H9 (cell line): ENCODE results near the gene ATRN. TPM values are rescaled to one million over a fixed set of nuclear protein-coding genes. Genes with fewer than 3 reads are reported as not detected.

Experiments used
- DNase-seq: peaks from one replicate; pipeline ENCODE4 v3.0.0-alpha.2; 2017
- H2AFZ ChIP-seq: one replicate; pipeline ENCODE4 v1.6.1; 2013; ENCODE audit warnings: mild to moderate bottlenecking, low read length, control low read depth, moderate library complexity
- H2AK5ac ChIP-seq: 2 replicates; pipeline ENCODE4 v1.6.1; 2013; ENCODE audit warnings: low read length, control low read depth, mixed read lengths; ENCODE audit not compliant: insufficient read length
- H2BK120ac ChIP-seq: one replicate; pipeline ENCODE4 v1.6.1; 2013; ENCODE audit warnings: low read depth, mild to moderate bottlenecking, low read length, control low read depth, inconsistent platforms; ENCODE audit not compliant: poor library complexity, severe bottlenecking
- H2BK12ac ChIP-seq: 2 replicates; pipeline ENCODE4 v1.6.1; 2013; ENCODE audit warnings: low read length, control low read depth, mixed read lengths, low read depth; ENCODE audit not compliant: insufficient read length
- H2BK15ac ChIP-seq: 2 replicates; pipeline ENCODE4 v1.6.1; 2013; ENCODE audit warnings: low read depth, low read length, control low read depth
- H2BK20ac ChIP-seq: one replicate; pipeline ENCODE4 v1.6.1; 2013; ENCODE audit warnings: low read depth, mild to moderate bottlenecking, low read length, control low read depth, inconsistent platforms; ENCODE audit not compliant: poor library complexity, severe bottlenecking
- H2BK5ac ChIP-seq: 2 replicates; pipeline ENCODE4 v1.6.1; 2013; ENCODE audit warnings: low read length, control low read depth, mixed read lengths; ENCODE audit not compliant: insufficient read length
- H3K14ac ChIP-seq: 2 replicates; pipeline ENCODE4 v1.6.1; 2013; ENCODE audit warnings: low read length, control low read depth; ENCODE audit not compliant: insufficient read depth
- H3K18ac ChIP-seq: 2 replicates; pipeline ENCODE4 v1.6.1; 2013; ENCODE audit warnings: low read depth, mild to moderate bottlenecking, mixed read lengths, low read length, control low read depth; ENCODE audit not compliant: insufficient read length
- H3K23ac ChIP-seq: 2 replicates; pipeline ENCODE4 v1.6.1; 2013; ENCODE audit warnings: low read length, control low read depth, mixed read lengths, low read depth; ENCODE audit not compliant: insufficient read length
- H3K23me2 ChIP-seq: 2 replicates; pipeline ENCODE4 v1.6.1; 2013; ENCODE audit warnings: low read depth, mild to moderate bottlenecking, mixed read lengths, low read length, control low read depth; ENCODE audit not compliant: insufficient read length, poor library complexity, severe bottlenecking
- H3K27ac ChIP-seq: 2 replicates; pipeline ENCODE4 v1.5.1; 2013; ENCODE audit warnings: low read length, control low read depth, mixed read lengths, low read depth; ENCODE audit not compliant: insufficient read length
- H3K27me3 ChIP-seq: 2 replicates; pipeline ENCODE4 v1.6.1; 2013; ENCODE audit warnings: low read length, control low read depth, inconsistent platforms; ENCODE audit not compliant: insufficient read depth
- H3K4ac ChIP-seq: 2 replicates; pipeline ENCODE4 v1.6.1; 2013; ENCODE audit warnings: low read depth, mild to moderate bottlenecking, control low read depth, inconsistent platforms, low read length, moderate library complexity
- H3K4me1 ChIP-seq: 2 replicates; pipeline ENCODE4 v1.6.1; 2013; ENCODE audit warnings: low read length, control low read depth, inconsistent platforms; ENCODE audit not compliant: insufficient read depth
- H3K4me2 ChIP-seq: 2 replicates; pipeline ENCODE4 v1.6.1; 2013; ENCODE audit warnings: low read length, control low read depth, mixed read lengths; ENCODE audit not compliant: insufficient read length, insufficient read depth
- H3K56ac ChIP-seq: 2 replicates; pipeline ENCODE4 v1.6.1; 2013; ENCODE audit warnings: low read depth, mild to moderate bottlenecking, mixed read lengths, low read length, control low read depth; ENCODE audit not compliant: insufficient read length
- H3K79me1 ChIP-seq: 2 replicates; pipeline ENCODE4 v1.6.1; 2013; ENCODE audit warnings: low read depth, mild to moderate bottlenecking, moderate library complexity, low read length, control low read depth, inconsistent platforms; ENCODE audit not compliant: insufficient read depth, poor library complexity, severe bottlenecking
- H3K79me2 ChIP-seq: 2 replicates; pipeline ENCODE4 v1.6.1; 2013; ENCODE audit warnings: low read length, control low read depth, inconsistent platforms; ENCODE audit not compliant: insufficient read depth
- H3K9ac ChIP-seq: 2 replicates; pipeline ENCODE4 v1.6.1; 2013; ENCODE audit warnings: low read length, control low read depth, mixed read lengths; ENCODE audit not compliant: insufficient read length; ENCODE audit errors: extremely low read depth
- H3K9me3 ChIP-seq: one replicate; pipeline ENCODE4 v1.6.1; 2013; ENCODE audit warnings: low read depth, low read length, inconsistent platforms; ENCODE audit not compliant: control insufficient read depth
- H3T11ph ChIP-seq: one replicate; pipeline ENCODE4 v1.6.1; 2013; ENCODE audit warnings: mild to moderate bottlenecking, low read length, control low read depth, inconsistent platforms
- H4K20me1 ChIP-seq: one replicate; pipeline ENCODE4 v1.6.1; 2013; ENCODE audit not compliant: control insufficient read depth, insufficient read length, insufficient read depth
- H4K5ac ChIP-seq: 2 replicates; pipeline ENCODE4 v1.6.1; 2013; ENCODE audit warnings: low read depth, mild to moderate bottlenecking, mixed read lengths, low read length, control low read depth; ENCODE audit not compliant: insufficient read length
- H4K8ac ChIP-seq: replicated peaks from 2 replicates; pipeline ENCODE4 v1.6.1; 2013; ENCODE audit warnings: low read length, control low read depth, mixed read lengths, low read depth; ENCODE audit not compliant: insufficient read length
- H4K91ac ChIP-seq: 2 replicates; pipeline ENCODE4 v1.6.1; 2013; ENCODE audit warnings: low read depth, mild to moderate bottlenecking, moderate library complexity, mixed read lengths, low read length, control low read depth; ENCODE audit not compliant: insufficient read length
- H3K27ac Mint-ChIP-seq, 3 experiments: 2 replicates in 2 of 3; 3 replicates in 1 of 3; pipeline ENCODE4 v1.8.0; 2020 to 2021; ENCODE audit warnings: mixed read lengths in 3 of 3, mild to moderate bottlenecking in 1 of 3, moderate library complexity in 1 of 3
- H3K27me3 Mint-ChIP-seq: 2 replicates; pipeline ENCODE4 v1.8.0; 2021; ENCODE audit warnings: low read depth, mild to moderate bottlenecking, moderate library complexity, mixed read lengths
- H3K36me3 Mint-ChIP-seq, 3 experiments: 2 replicates in 2 of 3; 3 replicates in 1 of 3; pipeline ENCODE4 v1.8.0; 2020 to 2021; ENCODE audit warnings: low read depth in 3 of 3, mixed read lengths in 3 of 3; ENCODE audit not compliant: insufficient read depth in 1 of 3
- H3K4me1 Mint-ChIP-seq, 2 experiments: 2 replicates each; pipeline ENCODE4 v1.8.0; 2020; ENCODE audit warnings: mixed read lengths in 2 of 2
- H3K4me3 Mint-ChIP-seq, 2 experiments: 2 replicates in 1 of 2; 3 replicates in 1 of 2; pipeline ENCODE4 v1.8.0; 2020 to 2021; ENCODE audit warnings: mild to moderate bottlenecking in 2 of 2, mixed read lengths in 2 of 2, moderate library complexity in 1 of 2
- H3K9me3 Mint-ChIP-seq, 2 experiments: 2 replicates in 1 of 2; 3 replicates in 1 of 2; pipeline ENCODE4 v1.8.0; 2020; ENCODE audit warnings: mild to moderate bottlenecking in 2 of 2, mixed read lengths in 2 of 2, moderate library complexity in 1 of 2
- WGBS: extraction: QIAGEN DNeasy Blood & Tissue Kit; methylation state at CpG from one replicate; pipeline ENCODE4 v1.1.7; 2013; ENCODE audit warnings: missing lambda C conversion rate, low lambda C conversion rate, mixed read lengths; ENCODE audit not compliant: insufficient read length; ENCODE audit errors: extremely low coverage; 5-methylcytosine and 5-hydroxymethylcytosine counted together
- total RNA-seq: library from RNA; stranded (reverse); gene quantifications from 2 replicates; pipeline ENCODE4 v1.2.1, GENCODE V29; 2021
- TF ChIP-seq, protein P1 (sequence below): fragments of 200-600 bp; sonication (generic); conservative IDR thresholded peaks from 3 replicates; pipeline ENCODE4 v1.8.0; 2021; ENCODE audit warnings: antibody characterized with exemption, mild to moderate bottlenecking

ATRN gene
- total RNA-seq, 1 experiment from 2014 or later = 23.1 TPM

- Histone ChIP-seq H3K27ac (no peak overlapping the region), H2AFZ (no peak overlapping the region), H2BK20ac (no peak overlapping the region), H3K23me2 (no peaks in the 10 kb centered on the region), H3K9ac (no peak overlapping the region), H2BK12ac (no peak overlapping the region), H3K56ac (no peak overlapping the region), H4K5ac (no peak overlapping the region), H2BK15ac (no peak overlapping the region), H4K91ac (no peak overlapping the region), H3T11ph (no peak overlapping the region), H3K9me3 (no peaks in the 10 kb centered on the region), H3K23ac (no peak overlapping the region), H2BK120ac (no peak overlapping the region), H3K18ac (no peak overlapping the region), H2AK5ac (no peak overlapping the region), H4K20me1 (no peaks in the 10 kb centered on the region), H3K4me2 (no peak overlapping the region), H4K8ac (no peak overlapping the region), H2BK5ac (no peak overlapping the region), H3K4me1 (no peaks in the 10 kb centered on the region), H3K14ac (no peak overlapping the region), H3K79me2 (no peaks in the 10 kb centered on the region), H3K4ac (no peak overlapping the region), H3K27me3 (no peaks in the 10 kb centered on the region), H3K79me1 (no peaks in the 10 kb centered on the region)
- WGBS = no CpG with 5 or more reads among the region's 12 CpGs
- Mint-ChIP-seq H3K9me3 (no peaks in the 10 kb centered on the region), H3K36me3 (no peaks in the 10 kb centered on the region), H3K4me3 (no peak overlapping the region), H3K4me1 (peaks cover 8 to 10% of the 10 kb centered on the region in 2 experiments), H3K27ac (no peak overlapping the region), H3K27me3 (peaks cover 25% of the 10 kb centered on the region)
- TF ChIP-seq, protein P1, sequence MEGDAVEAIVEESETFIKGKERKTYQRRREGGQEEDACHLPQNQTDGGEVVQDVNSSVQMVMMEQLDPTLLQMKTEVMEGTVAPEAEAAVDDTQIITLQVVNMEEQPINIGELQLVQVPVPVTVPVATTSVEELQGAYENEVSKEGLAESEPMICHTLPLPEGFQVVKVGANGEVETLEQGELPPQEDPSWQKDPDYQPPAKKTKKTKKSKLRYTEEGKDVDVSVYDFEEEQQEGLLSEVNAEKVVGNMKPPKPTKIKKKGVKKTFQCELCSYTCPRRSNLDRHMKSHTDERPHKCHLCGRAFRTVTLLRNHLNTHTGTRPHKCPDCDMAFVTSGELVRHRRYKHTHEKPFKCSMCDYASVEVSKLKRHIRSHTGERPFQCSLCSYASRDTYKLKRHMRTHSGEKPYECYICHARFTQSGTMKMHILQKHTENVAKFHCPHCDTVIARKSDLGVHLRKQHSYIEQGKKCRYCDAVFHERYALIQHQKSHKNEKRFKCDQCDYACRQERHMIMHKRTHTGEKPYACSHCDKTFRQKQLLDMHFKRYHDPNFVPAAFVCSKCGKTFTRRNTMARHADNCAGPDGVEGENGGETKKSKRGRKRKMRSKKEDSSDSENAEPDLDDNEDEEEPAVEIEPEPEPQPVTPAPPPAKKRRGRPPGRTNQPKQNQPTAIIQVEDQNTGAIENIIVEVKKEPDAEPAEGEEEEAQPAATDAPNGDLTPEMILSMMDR = no peak
- DNase-seq = no peak
These were observed 9.5 kb upstream of the ATRN start for GRCh38 chr20:3461211-3461771.
